DND-41 (cell line): ENCODE measurements around the gene AGMO.

Source experiments
- CTCF ChIP-seq: IDR thresholded peaks from 2 replicates; pipeline ENCODE4 v1.5.1; 2012; ENCODE audit warnings: borderline replicate concordance, low read length, moderate library complexity, mild to moderate bottlenecking; ENCODE audit not compliant: poor library complexity, severe bottlenecking; ENCODE audit errors: extremely low read depth
- EZH2 ChIP-seq: IDR thresholded peaks from 3 replicates; pipeline ENCODE4 v1.6.1; 2012; ENCODE audit warnings: borderline replicate concordance, low read depth, mild to moderate bottlenecking, moderate library complexity, low read length, inconsistent platforms; ENCODE audit not compliant: severe bottlenecking

GRCh38 chr7:15334536-15335263 is 227.1 kb downstream of the AGMO start:
- TF ChIP-seq EZH2 (no peak), CTCF (no peak)
